A549 (cell line): ENCODE data around the gene EHBP1. TPM values are rescaled to one million over a fixed set of nuclear protein-coding genes. Genes with fewer than 3 reads are reported as not detected.

ENCODE experiments used
- ATAC-seq, 2 experiments: fragments of 200-7000 bp in 1 of 2; fragments of >200 bp in 1 of 2; cut with Nextera tagmentation in 1 of 2; cut with Tn5 transposase in 1 of 2; 3 replicates each; pipeline versions ENCODE4 v1.8.0 to v1.9.1; 2018 to 2020; ENCODE audit warnings: mild to moderate bottlenecking in 1 of 2, moderate library complexity in 1 of 2
- CTCF ChIA-PET: fragments of 300-600 bp; sonication (Branson Sonifier 250); formaldehyde crosslinking; extraction: SDS; loops from one replicate; lab custom pipeline; 2021; ENCODE audit warnings: antibody characterized with exemption, inconsistent platforms; lab: Yijun Ruan, JAX
- POLR2A ChIA-PET: fragments of 350-600 bp; formaldehyde crosslinking; extraction: SDS; loops from one replicate; lab custom pipeline; 2021; ENCODE audit warnings: antibody characterized with exemption, inconsistent platforms; lab: Yijun Ruan, JAX
- DNase-seq, 2 experiments: peaks; one replicate each; pipeline versions ENCODE4 v3.0.0 to v3.0.0-alpha.2; 2011 to 2016; ENCODE audit warnings: low read depth in 1 of 2, low spot score in 1 of 2
- FAIRE-seq: peaks from 2 replicates; lab custom pipeline; 2011; peaks lifted over from hg19 to GRCh38; lab: Jason Lieb, UNC
- H3K27ac ChIP-seq, 2 experiments: fragments of >200 bp; sonication (Bioruptor Twin); formaldehyde crosslinking; 3 replicates each; pipeline ENCODE4 v1.5.1; 2016 to 2017
- H3K4me1 ChIP-seq: fragments of >200 bp; sonication (Bioruptor Twin); formaldehyde crosslinking; 3 replicates; pipeline ENCODE4 v1.6.1; 2016
- H3K4me2 ChIP-seq: fragments of >200 bp; sonication (Bioruptor Twin); formaldehyde crosslinking; 3 replicates; pipeline ENCODE4 v1.6.1; 2016
- H3K4me3 ChIP-seq: fragments of >200 bp; sonication (Bioruptor Twin); formaldehyde crosslinking; 3 replicates; pipeline ENCODE4 v1.5.1; 2016
- H3K9me3 ChIP-seq: fragments of >200 bp; sonication (Bioruptor Twin); formaldehyde crosslinking; 3 replicates; pipeline ENCODE4 v1.6.1; 2016
- ATOH8 ChIP-seq: fragments of 250-450 bp; sonication (Bioruptor Pico); IDR thresholded peaks from 2 replicates; pipeline ENCODE4 v1.5.0; 2020; ENCODE audit warnings: low read depth, mild to moderate bottlenecking, moderate library complexity
- CEBPB ChIP-seq, 2 experiments: fragments of >200 bp in 1 of 2; sonication (Bioruptor Twin) in 1 of 2; formaldehyde crosslinking in 1 of 2; IDR thresholded peaks; 2 replicates each; pipeline ENCODE4 v1.6.1; 2012 to 2016
- CHD4 ChIP-seq: fragments of 200-600 bp; sonication (generic); IDR thresholded peaks from 2 replicates; pipeline ENCODE4 v1.6.1; 2016; ENCODE audit warnings: antibody characterized with exemption, mild to moderate bottlenecking, borderline replicate concordance
- CTCF ChIP-seq: fragments of >200 bp; sonication (Bioruptor Twin); formaldehyde crosslinking; IDR thresholded peaks from 3 replicates; pipeline ENCODE4 v1.5.1; 2016
- E2F6 ChIP-seq: IDR thresholded peaks from 2 replicates; pipeline ENCODE4 v1.6.1; 2012; ENCODE audit warnings: low read depth, borderline replicate concordance
- EHF ChIP-seq: fragments of 250-450 bp; sonication (Bioruptor Pico); IDR thresholded peaks from 2 replicates; pipeline ENCODE4 v1.5.0; 2020; ENCODE audit warnings: mild to moderate bottlenecking
- ESRRA ChIP-seq: fragments of 150-350 bp; IDR thresholded peaks from 2 replicates; pipeline ENCODE4 v1.6.1; 2014; ENCODE audit warnings: mild to moderate bottlenecking, low read length, borderline replicate concordance
- FOSB ChIP-seq: fragments of 250-450 bp; sonication (Bioruptor Pico); IDR thresholded peaks from 2 replicates; pipeline ENCODE4 v1.5.0; 2020; ENCODE audit warnings: mild to moderate bottlenecking, moderate library complexity
- HEYL ChIP-seq: fragments of 250-450 bp; sonication (Bioruptor Pico); IDR thresholded peaks from 2 replicates; pipeline ENCODE4 v1.8.0; 2021; ENCODE audit warnings: mild to moderate bottlenecking, moderate library complexity
- HMGXB4 ChIP-seq: fragments of 250-450 bp; sonication (Bioruptor Pico); IDR thresholded peaks from 2 replicates; pipeline ENCODE4 v1.5.0; 2021; ENCODE audit warnings: mild to moderate bottlenecking, moderate library complexity, borderline replicate concordance
- MAFK ChIP-seq: fragments of 450-650 bp; IDR thresholded peaks from 2 replicates; pipeline ENCODE4 v1.6.1; 2014; ENCODE audit not compliant: partially characterized antibody
- MAX ChIP-seq: IDR thresholded peaks from 2 replicates; pipeline ENCODE4 v1.6.1; 2012
- MYC ChIP-seq: IDR thresholded peaks from 2 replicates; pipeline ENCODE4 v1.6.1; 2012; ENCODE audit warnings: mild to moderate bottlenecking, inconsistent platforms, low read length, improper control_type of control experiment, borderline replicate concordance
- POLR2A ChIP-seq: IDR thresholded peaks from 2 replicates; pipeline ENCODE4 v1.6.1; 2012; ENCODE audit warnings: mild to moderate bottlenecking, low read length
- POLR2AphosphoS2 ChIP-seq: conservative IDR thresholded peaks from 2 replicates; pipeline ENCODE4 v1.6.1; 2012; ENCODE audit warnings: low read length, improper control_type of control experiment, inconsistent platforms
- RAD21 ChIP-seq, 2 experiments: fragments of >200 bp in 1 of 2; sonication (Bioruptor Twin) in 1 of 2; formaldehyde crosslinking in 1 of 2; IDR thresholded peaks in 1 of 2; conservative IDR thresholded peaks in 1 of 2; 2 replicates in 1 of 2; 3 replicates in 1 of 2; pipeline ENCODE4 v1.6.1; 2012 to 2018; ENCODE audit warnings: inconsistent platforms in 1 of 2
- SMC3 ChIP-seq: fragments of >200 bp; sonication (Bioruptor Twin); formaldehyde crosslinking; IDR thresholded peaks from 3 replicates; pipeline ENCODE4 v1.6.1; 2018; ENCODE audit warnings: inconsistent platforms
- SREBF2 ChIP-seq: fragments of 450-650 bp; IDR thresholded peaks from 2 replicates; pipeline ENCODE4 v1.6.1; 2014; ENCODE audit warnings: mild to moderate bottlenecking, moderate library complexity
- USF2 ChIP-seq: fragments of 450-650 bp; IDR thresholded peaks from 2 replicates; pipeline ENCODE4 v1.6.1; 2014; ENCODE audit warnings: antibody characterized with exemption
- ZC3H11A ChIP-seq: fragments of 450-650 bp; IDR thresholded peaks from 2 replicates; pipeline ENCODE4 v1.6.1; 2014; ENCODE audit warnings: antibody characterized with exemption, mild to moderate bottlenecking
- ZNF302 ChIP-seq: fragments of 250-450 bp; sonication (Bioruptor Pico); IDR thresholded peaks from 2 replicates; pipeline ENCODE4 v1.9.0; 2021; ENCODE audit warnings: inconsistent platforms, mild to moderate bottlenecking, moderate library complexity
- WGBS: methylation state at CpG from one replicate; pipeline ENCODE4 v1.1.6; 2017; ENCODE audit errors: missing lambda C conversion rate; 5-methylcytosine and 5-hydroxymethylcytosine counted together
- polyA plus RNA-seq, 4 experiments: library from polyadenylated mRNA; depleted of rRNA in 3 of 4; stranded (reverse); fragments of >200 nt; fragmentation: RNase III in 1 of 4; extraction: RNeasy Plus Mini Kit Qiagen cat#74134 plus additional on column Dnase treatment in 1 of 4; gene quantifications; 2 replicates in 3 of 4; 3 replicates in 1 of 4; pipeline ENCODE4 v1.2.3, GENCODE V29; 2011 to 2017

The EHBP1 gene
- polyA plus RNA-seq, 2 of the 4 experiments (the other 2 are of a cell fraction) = 65.7 to 204 TPM

GRCh38 chr2:62884086-62884485 lies 178.6 kb downstream of the EHBP1 start (continued):
- TF ChIP-seq CTCF = no peak

- no peak overlapping the region for H3K4me2 ChIP-seq
- H3K9me3 ChIP-seq = no peaks in the 10 kb centered on the region
- no peak overlapping the region for H3K4me3 ChIP-seq
- no peak overlapping the region for H3K27ac ChIP-seq
- no peaks in the 10 kb centered on the region for H3K4me1 ChIP-seq
- TF ChIP-seq ATOH8 (no peak), EHF (CRISPR knock-in tag) (no peak), POLR2AphosphoS2 (no peak), ZC3H11A (no peak), CEBPB (IDR thresholded peaks at IDR 0.05) (no peak), MAFK (no peak), SREBF2 (no peak), MYC (no peak), CHD4 (no peak), E2F6 (no peak), FOSB (CRISPR knock-in tag) (no peak), RAD21 (conservative IDR thresholded peaks at IDR 0.05 in 1 of 2, IDR thresholded peaks at IDR 0.05 in 1 of 2) (no peak), USF2 (no peak), SMC3 (no peak), ESRRA (no peak), HMGXB4 (CRISPR knock-in tag) (no peak), HEYL (CRISPR knock-in tag) (no peak), POLR2A (no peak), MAX (no peak), ZNF302 (CRISPR knock-in tag) (no peak)
- DNase-seq (no peak), ATAC-seq (no peak), FAIRE-seq (no peak)
- ChIA-PET POLR2A (no interaction called here), CTCF (no interaction called here)
- WGBS = 91% methylated on average over 1 of the region's 1 CpG
These were observed 179.0 kb downstream of the EHBP1 start for GRCh38 chr2:62884514-62884913.
